Neural crest cell (in vitro differentiated cells): Measurements from ENCODE around the gene PTPRR. TPM values are rescaled to one million over a fixed set of nuclear protein-coding genes. Genes with fewer than 3 reads are reported as not detected.

ENCODE experiments used
- DNase-seq: peaks from one replicate; pipeline ENCODE4 v3.0.0; 2021; ENCODE audit warnings: low read depth, mixed read lengths, low spot score
- H3K27ac Mint-ChIP-seq: one replicate; pipeline ENCODE4 v1.8.0; 2021; ENCODE audit warnings: mild to moderate bottlenecking, mixed read lengths; ENCODE audit not compliant: unreplicated experiment
- H3K27me3 Mint-ChIP-seq: 2 replicates; pipeline ENCODE4 v1.8.0; 2021; ENCODE audit warnings: low read depth, mild to moderate bottlenecking, mixed read lengths
- H3K36me3 Mint-ChIP-seq: 2 replicates; pipeline ENCODE4 v1.8.0; 2021; ENCODE audit warnings: low read depth, mild to moderate bottlenecking, mixed read lengths
- H3K4me1 Mint-ChIP-seq: 2 replicates; pipeline ENCODE4 v1.8.0; 2021; ENCODE audit warnings: mixed read lengths
- H3K4me3 Mint-ChIP-seq: one replicate; pipeline ENCODE4 v1.8.0; 2021; ENCODE audit warnings: mild to moderate bottlenecking, mixed read lengths
- H3K9me3 Mint-ChIP-seq: 2 replicates; pipeline ENCODE4 v1.8.0; 2021; ENCODE audit warnings: mixed read lengths
- total RNA-seq: library from RNA; stranded (reverse); gene quantifications from 2 replicates; pipeline ENCODE4 v1.2.1, GENCODE V29; 2021
- TF ChIP-seq, protein P1 (sequence below): fragments of 200-600 bp; sonication (generic); conservative IDR thresholded peaks from 2 replicates; pipeline ENCODE4 v1.5.0; 2021; ENCODE audit warnings: antibody characterized with exemption, mild to moderate bottlenecking

PTPRR gene
- total RNA-seq, 1 donor from 2014 or later = 0.61 TPM

DNA sequence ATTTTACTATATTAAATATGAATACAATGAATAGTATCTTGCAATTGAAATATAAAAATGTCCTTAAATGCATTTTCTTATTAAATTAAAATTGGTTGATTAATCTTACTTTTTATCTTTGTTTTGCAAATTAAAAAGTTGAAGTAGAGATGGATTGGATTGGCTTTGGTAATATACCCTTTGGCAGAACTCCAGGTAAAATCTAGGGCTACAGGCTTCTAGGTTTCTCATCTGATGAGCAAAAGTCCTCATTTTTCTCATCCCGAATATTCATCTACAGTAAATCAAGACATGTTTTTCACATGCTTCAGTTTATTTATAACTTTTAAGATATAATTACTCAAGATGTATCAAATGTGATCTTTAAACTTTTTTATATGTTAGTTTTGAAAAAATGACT is 2.2 kb downstream of the PTPRR start:
- Mint-ChIP-seq H3K27me3 (peaks cover 59% of the 10 kb centered on the region), H3K4me1 (peaks cover 10% of the 10 kb centered on the region), H3K36me3 (no peaks in the 10 kb centered on the region), H3K27ac (no peak overlapping the region), H3K9me3 (no peaks in the 10 kb centered on the region), H3K4me3 (no peak overlapping the region)
- no peak for DNase-seq
- TF ChIP-seq, protein P1, sequence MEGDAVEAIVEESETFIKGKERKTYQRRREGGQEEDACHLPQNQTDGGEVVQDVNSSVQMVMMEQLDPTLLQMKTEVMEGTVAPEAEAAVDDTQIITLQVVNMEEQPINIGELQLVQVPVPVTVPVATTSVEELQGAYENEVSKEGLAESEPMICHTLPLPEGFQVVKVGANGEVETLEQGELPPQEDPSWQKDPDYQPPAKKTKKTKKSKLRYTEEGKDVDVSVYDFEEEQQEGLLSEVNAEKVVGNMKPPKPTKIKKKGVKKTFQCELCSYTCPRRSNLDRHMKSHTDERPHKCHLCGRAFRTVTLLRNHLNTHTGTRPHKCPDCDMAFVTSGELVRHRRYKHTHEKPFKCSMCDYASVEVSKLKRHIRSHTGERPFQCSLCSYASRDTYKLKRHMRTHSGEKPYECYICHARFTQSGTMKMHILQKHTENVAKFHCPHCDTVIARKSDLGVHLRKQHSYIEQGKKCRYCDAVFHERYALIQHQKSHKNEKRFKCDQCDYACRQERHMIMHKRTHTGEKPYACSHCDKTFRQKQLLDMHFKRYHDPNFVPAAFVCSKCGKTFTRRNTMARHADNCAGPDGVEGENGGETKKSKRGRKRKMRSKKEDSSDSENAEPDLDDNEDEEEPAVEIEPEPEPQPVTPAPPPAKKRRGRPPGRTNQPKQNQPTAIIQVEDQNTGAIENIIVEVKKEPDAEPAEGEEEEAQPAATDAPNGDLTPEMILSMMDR = no peak

- TF ChIP-seq, protein P1 = no peak
- H3K36me3 Mint-ChIP-seq = no peaks in the 10 kb centered on the region
Measured at GRCh38 chr12:70910666-70911065, 9.9 kb downstream of the PTPRR start.

GRCh38 chr12:70908978-70909377 is 11.6 kb downstream of the PTPRR start:
- Mint-ChIP-seq H3K9me3 (no peaks in the 10 kb centered on the region), H3K36me3 (no peaks in the 10 kb centered on the region), H3K4me3 (no peak overlapping the region), H3K4me1 (no peaks in the 10 kb centered on the region), H3K27me3 (peaks cover 9% of the 10 kb centered on the region), H3K27ac (no peak overlapping the region)
- TF ChIP-seq, protein P1 = no peak
- DNase-seq = no peak

More at GRCh38 chr12:70910666-70911065, 9.9 kb downstream of the PTPRR start:
- H3K9me3 Mint-ChIP-seq = no peaks in the 10 kb centered on the region
- H3K27ac Mint-ChIP-seq = no peak overlapping the region
- H3K27me3 Mint-ChIP-seq = peaks cover 15% of the 10 kb centered on the region
- H3K4me1 Mint-ChIP-seq = no peaks in the 10 kb centered on the region
- DNase-seq = no peak
- no peak overlapping the region for H3K4me3 Mint-ChIP-seq

GRCh38 chr12:70907412-70907811 is 13.1 kb downstream of the PTPRR start:
- no peak for DNase-seq
- H3K4me3 Mint-ChIP-seq = no peak overlapping the region
- H3K27me3 Mint-ChIP-seq = peaks cover 6% of the 10 kb centered on the region
- H3K9me3 Mint-ChIP-seq = no peaks in the 10 kb centered on the region
- H3K36me3 Mint-ChIP-seq = no peaks in the 10 kb centered on the region
- TF ChIP-seq, protein P1 = no peak
- no peak overlapping the region for H3K27ac Mint-ChIP-seq
- no peaks in the 10 kb centered on the region for H3K4me1 Mint-ChIP-seq

DNA sequence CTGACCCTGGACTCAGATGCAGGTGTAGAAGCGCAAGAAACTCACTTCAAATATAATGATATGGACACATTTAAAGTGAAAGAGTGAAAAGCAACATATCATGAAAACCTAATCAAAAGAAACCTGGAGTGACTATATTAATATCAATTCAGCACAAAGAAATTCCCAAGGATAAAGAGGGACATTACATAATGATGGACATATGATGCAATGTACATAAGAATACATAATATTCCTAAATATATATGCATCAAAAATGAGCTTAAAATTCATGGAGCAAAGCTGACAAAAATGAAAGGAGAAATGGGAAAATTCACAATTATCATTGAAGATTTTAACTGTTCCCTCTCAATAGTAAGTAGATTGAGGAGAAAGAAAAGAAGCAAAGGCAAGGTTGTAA is 24.6 kb downstream of the PTPRR start:
- Mint-ChIP-seq H3K36me3 (no peaks in the 10 kb centered on the region), H3K4me1 (no peaks in the 10 kb centered on the region), H3K4me3 (no peak overlapping the region), H3K27me3 (no peaks in the 10 kb centered on the region), H3K9me3 (peaks cover 5% of the 10 kb centered on the region), H3K27ac (no peak overlapping the region)
- no peak for DNase-seq
- TF ChIP-seq, protein P1 = no peak

DNA sequence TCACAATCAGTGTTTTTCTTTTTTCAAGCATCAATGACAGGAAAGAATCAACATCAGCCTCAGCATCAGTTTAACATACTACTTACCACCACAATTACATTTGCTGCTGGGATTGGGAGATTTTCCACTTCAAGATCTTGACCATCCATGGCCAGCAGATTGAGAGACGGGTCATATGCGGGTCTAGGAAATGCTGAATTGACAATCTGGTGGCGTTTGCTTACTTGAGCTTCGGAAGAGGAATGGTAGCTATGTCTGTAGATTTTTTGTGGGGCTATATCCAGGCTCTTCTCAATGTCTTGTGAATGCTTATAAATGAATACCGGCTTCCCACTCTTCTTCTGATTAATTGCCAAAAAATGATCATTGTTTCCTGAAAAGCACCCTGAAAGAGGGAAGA is 27.9 kb downstream of the PTPRR start:
- Mint-ChIP-seq H3K27ac (no peak overlapping the region), H3K36me3 (no peaks in the 10 kb centered on the region), H3K9me3 (peaks cover 5% of the 10 kb centered on the region), H3K27me3 (no peaks in the 10 kb centered on the region), H3K4me3 (no peak overlapping the region), H3K4me1 (no peaks in the 10 kb centered on the region)
- no peak for DNase-seq
- TF ChIP-seq, protein P1 = no peak
